IMR-90 (cell line): ENCODE results near the gene AAGAB. TPM values are rescaled to one million over a fixed set of nuclear protein-coding genes. Genes with fewer than 3 reads are reported as not detected.
A peak's percentile ranks its signal among the peaks of the same experiment; 100 is the strongest.

ENCODE experiments used
- ATAC-seq: fragments of 200-7000 bp; cut with Tn5 transposase; 2 replicates; pipeline ENCODE4 v1.9.1; 2020; ENCODE audit warnings: low read depth, mild to moderate bottlenecking, moderate library complexity
- BruUV-seq: library from RNA; stranded (reverse); fragments of 400-500 nt; replicated peaks from 2 replicates; lab custom pipeline; 2021; lab: Mats Ljungman, UMichigan
- CTCF ChIA-PET: fragments of 300-600 bp; formaldehyde crosslinking; extraction: SDS; loops from one replicate; lab custom pipeline; 2021; ENCODE audit warnings: antibody characterized with exemption; lab: Yijun Ruan, JAX
- POLR2A ChIA-PET: fragments of 300-600 bp; sonication (Branson Sonifier 250); formaldehyde crosslinking; loops from one replicate; lab custom pipeline; 2022; ENCODE audit warnings: antibody characterized with exemption; ENCODE audit not compliant: unreplicated experiment; lab: Charles Lee
- DNase-seq: peaks from one replicate; pipeline ENCODE4 v3.0.0; 2013
- H2AFZ ChIP-seq: replicated peaks from 2 replicates; pipeline ENCODE3; 2013; ENCODE audit warnings: low read length, mild to moderate bottlenecking; ENCODE audit not compliant: poor library complexity
- H2AK5ac ChIP-seq: 2 replicates; pipeline ENCODE4 v1.6.1; 2013; ENCODE audit warnings: low read depth, low read length, inconsistent platforms
- H2AK9ac ChIP-seq: replicated peaks from 2 replicates; pipeline ENCODE3; 2013; ENCODE audit warnings: mild to moderate bottlenecking, low read depth, low read length, moderate library complexity; ENCODE audit not compliant: poor library complexity
- H2BK120ac ChIP-seq: 2 replicates; pipeline ENCODE4 v1.6.1; 2013; ENCODE audit warnings: low read depth, low read length, inconsistent platforms
- H2BK15ac ChIP-seq: 3 replicates; pipeline ENCODE4 v1.6.1; 2013; ENCODE audit warnings: low read depth, low read length, inconsistent platforms
- H2BK20ac ChIP-seq: 2 replicates; pipeline ENCODE4 v1.6.1; 2013; ENCODE audit warnings: low read depth, mild to moderate bottlenecking, inconsistent platforms, low read length, moderate library complexity
- H2BK5ac ChIP-seq: 2 replicates; pipeline ENCODE4 v1.6.1; 2013; ENCODE audit warnings: mild to moderate bottlenecking, low read depth, low read length, inconsistent platforms; ENCODE audit not compliant: poor library complexity, severe bottlenecking
- H3K14ac ChIP-seq: replicated peaks from 2 replicates; pipeline ENCODE4 v1.6.1; 2013; ENCODE audit warnings: low read depth, low read length, inconsistent platforms
- H3K18ac ChIP-seq: 2 replicates; pipeline ENCODE4 v1.6.1; 2013; ENCODE audit warnings: low read depth, low read length, control low read depth
- H3K23ac ChIP-seq: 2 replicates; pipeline ENCODE4 v1.6.1; 2013; ENCODE audit warnings: low read depth, low read length, inconsistent platforms
- H3K27ac ChIP-seq: 2 replicates; pipeline ENCODE4 v1.5.1; 2013; ENCODE audit warnings: mild to moderate bottlenecking, control low read depth, low read length; ENCODE audit not compliant: insufficient read depth
- H3K27me3 ChIP-seq: 2 replicates; pipeline ENCODE4 v1.6.1; 2013; ENCODE audit warnings: low read length; ENCODE audit not compliant: control insufficient read depth, insufficient read depth
- H3K36me3 ChIP-seq: 2 replicates; pipeline ENCODE4 v1.6.1; 2013; ENCODE audit warnings: low read length, mixed read lengths; ENCODE audit not compliant: control insufficient read depth, insufficient read depth
- H3K4ac ChIP-seq: 2 replicates; pipeline ENCODE4 v1.6.1; 2013; ENCODE audit warnings: low read depth, low read length, inconsistent platforms
- H3K4me1 ChIP-seq: 2 replicates; pipeline ENCODE4 v1.6.1; 2013; ENCODE audit warnings: low read length, mixed read lengths; ENCODE audit not compliant: control insufficient read depth, insufficient read depth
- H3K4me2 ChIP-seq: 2 replicates; pipeline ENCODE4 v1.6.1; 2013; ENCODE audit warnings: low read depth, mild to moderate bottlenecking, control low read depth, low read length, moderate library complexity
- H3K4me3 ChIP-seq: 2 replicates; pipeline ENCODE4 v1.5.1; 2013; ENCODE audit warnings: low read depth, mild to moderate bottlenecking, control low read depth, low read length, moderate library complexity; ENCODE audit not compliant: insufficient read depth
- H3K56ac ChIP-seq: 2 replicates; pipeline ENCODE4 v1.6.1; 2013; ENCODE audit warnings: low read length, inconsistent platforms; ENCODE audit not compliant: insufficient read depth; ENCODE audit errors: extremely low read depth
- H3K79me1 ChIP-seq, 2 experiments: 2 replicates each; pipeline ENCODE4 v1.6.1; 2013; ENCODE audit warnings: low read length in 2 of 2, inconsistent platforms in 1 of 2, low read depth in 1 of 2
- H3K9ac ChIP-seq: 2 replicates; pipeline ENCODE4 v1.6.1; 2013; ENCODE audit warnings: low read depth, low read length, control low read depth
- H3K9me1 ChIP-seq: 2 replicates; pipeline ENCODE4 v1.6.1; 2013; ENCODE audit warnings: low read length, inconsistent platforms; ENCODE audit not compliant: insufficient read depth
- H3K9me3 ChIP-seq: 2 replicates; pipeline ENCODE4 v1.6.1; 2013; ENCODE audit warnings: low read length; ENCODE audit not compliant: control insufficient read depth, insufficient read depth
- H4K20me1 ChIP-seq: 2 replicates; pipeline ENCODE4 v1.6.1; 2013; ENCODE audit warnings: low read length, inconsistent platforms; ENCODE audit not compliant: insufficient read depth
- H4K5ac ChIP-seq: 2 replicates; pipeline ENCODE4 v1.6.1; 2013; ENCODE audit warnings: mild to moderate bottlenecking, low read depth, low read length, control low read depth
- H4K8ac ChIP-seq, 2 experiments: 2 replicates each; pipeline ENCODE4 v1.6.1; 2013; ENCODE audit warnings: low read depth in 2 of 2, low read length in 2 of 2, control low read depth in 1 of 2, inconsistent platforms in 1 of 2
- H4K91ac ChIP-seq: 2 replicates; pipeline ENCODE4 v1.6.1; 2013; ENCODE audit warnings: low read depth, low read length, inconsistent platforms; ENCODE audit not compliant: insufficient read depth
- CEBPB ChIP-seq: IDR thresholded peaks from 2 replicates; pipeline ENCODE4 v1.6.1; 2012; ENCODE audit warnings: low read depth, low read length, improper control_type of control experiment
- CHD1 ChIP-seq: IDR thresholded peaks from 2 replicates; pipeline ENCODE4 v1.6.1; 2012; ENCODE audit warnings: low read depth, low read length, improper control_type of control experiment
- WGBS, 2 experiments: methylation state at CpG; one replicate each; pipeline versions ENCODE4 v1.1.5 to v1.1.7; 2013; ENCODE audit warnings: missing lambda C conversion rate in 2 of 2; ENCODE audit not compliant: insufficient read length in 1 of 2; ENCODE audit errors: extremely low coverage in 2 of 2; 5-methylcytosine and 5-hydroxymethylcytosine counted together
- dilution Hi-C: fragments of 300-500 bp; cut with HindIII; formaldehyde crosslinking; loops from one replicate; pipeline ENCODE4 v1.14.3; 2018; ENCODE audit warnings: low sequenced_read_pairs; ENCODE audit not compliant: unreplicated experiment
- in situ Hi-C: fragments of 300-500 bp; cut with MboI; formaldehyde crosslinking; loops from 3 replicates; pipeline ENCODE4 v1.14.3; 2019; ENCODE audit warnings: low sequenced_read_pairs, inconsistent platforms, mixed read lengths
- intact Hi-C: fragments of 100-400 bp; cut with micrococcal nuclease; formaldehyde crosslinking; loops from 2 replicates; pipeline ENCODE4 v1.10.0; 2022
- polyA plus RNA-seq, 3 experiments: library from polyadenylated mRNA; depleted of rRNA; stranded (reverse); fragments of >200 nt; gene quantifications; 2 replicates each; pipeline ENCODE4 v1.2.3, GENCODE V29; 2012; ENCODE audit warnings: low replicate concordance in 1 of 3
- total RNA-seq: library from RNA; depleted of rRNA; stranded (reverse); fragments of >200 nt; gene quantifications from 2 replicates; pipeline ENCODE4 v1.2.3, GENCODE V29; 2012

Gene AAGAB
- total and polyA plus RNA-seq, 2 of the 4 experiments (the other 2 are of a cell fraction): 26.1 to 69.7 TPM

DNA sequence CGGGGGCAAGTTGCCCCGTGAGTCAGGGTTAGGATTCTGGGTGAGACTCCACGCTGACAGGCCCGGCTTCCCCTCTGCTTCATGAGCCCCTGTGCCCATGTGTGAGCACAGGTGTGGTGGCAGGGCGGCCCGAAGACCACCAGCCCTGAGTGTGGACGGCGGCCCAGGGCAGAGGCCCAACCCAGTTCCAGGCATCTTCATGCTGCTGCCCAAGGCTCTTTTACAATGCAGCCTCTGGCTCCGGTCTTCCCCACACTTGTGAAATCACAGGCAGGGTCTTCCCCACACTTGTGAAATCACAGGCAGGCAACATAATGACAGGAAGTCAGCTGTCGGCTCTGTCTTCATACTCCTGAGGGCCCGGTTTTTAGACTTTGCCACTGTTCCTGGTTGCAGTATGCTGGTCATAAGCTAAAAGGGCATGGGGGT, 78.8 kb downstream of the AAGAB start:
- in situ Hi-C loops: loop anchor here (5.0 kb wide), 1 partner anchor 68 kb away; no protein-coding TSS in a partner anchor
- ATAC-seq: no peak

More for the DNA sequence above, 78.8 kb downstream of the AAGAB start:
- Histone ChIP-seq H3K4ac (peak overlapping the region; percentile 87), H3K27me3 (no peaks in the 10 kb centered on the region), H2BK15ac (peak overlapping the region; percentile 29; the same call in 1 of the 3 replicates), H3K23ac (peak overlapping the region; percentile 39; the same call in 1 of the 2 replicates), H3K4me3 (no peak overlapping the region), H4K20me1 (peaks cover 9% of the 10 kb centered on the region), H2AK9ac (peak overlapping the region; percentile 60), H4K5ac (peak overlapping the region; percentile 53), H3K4me2 (no peak overlapping the region), H2BK120ac (peak overlapping the region; percentile 85), H3K27ac (peak overlapping the region; percentile 78), H3K18ac (peak overlapping the region; percentile 68), H2AFZ (no peak overlapping the region), H3K79me1 (peaks cover 68 to 94% of the 10 kb centered on the region in 2 experiments), H4K8ac (peak overlapping the region; percentile 69 to 74; a peak in 3 of 4 replicates), H2BK20ac (0 out of 2 replicates have a peak overlapping the region, but pooled peaks have one; percentile 17), H3K56ac (peak overlapping the region; percentile 40; the same call in 1 of the 2 replicates), H3K9me1 (peaks cover 66% of the 10 kb centered on the region), H3K9ac (peak overlapping the region; percentile 34), H3K36me3 (peaks cover 76% of the 10 kb centered on the region), H2AK5ac (peak overlapping the region; percentile 86), H3K14ac (peak overlapping the region; percentile 81), H3K4me1 (peaks cover 74% of the 10 kb centered on the region), H4K91ac (peak overlapping the region; percentile 86), H2BK5ac (peak overlapping the region; percentile 97), H3K9me3 (no peaks in the 10 kb centered on the region)
- 54% methylated on average over 6 of the region's 11 CpGs; no CpG with 5 or more reads in 1 of the 2 experiments for WGBS, 2 experiments
- BruUV-seq: no TSS peak
- dilution Hi-C loops: no loop called here
- intact Hi-C loops: no loop called here
- TF ChIP-seq CEBPB (peak; percentile 78), CHD1 (no peak)
- ChIA-PET POLR2A (no interaction called here), CTCF (interaction anchor here (0.7 kb wide), 1 partner anchor 226 kb away, joined by 3 read pairs; no protein-coding TSS in a partner anchor)
- DNase-seq: peak; percentile 69
